ENCODE measurements around the gene RNPC3. TPM values are rescaled to one million over a fixed set of nuclear protein-coding genes. Genes with fewer than 3 reads are reported as not detected.

Gene RNPC3
- total RNA-seq, 1 donor from 2014 or later: 16.9 TPM

DNA sequence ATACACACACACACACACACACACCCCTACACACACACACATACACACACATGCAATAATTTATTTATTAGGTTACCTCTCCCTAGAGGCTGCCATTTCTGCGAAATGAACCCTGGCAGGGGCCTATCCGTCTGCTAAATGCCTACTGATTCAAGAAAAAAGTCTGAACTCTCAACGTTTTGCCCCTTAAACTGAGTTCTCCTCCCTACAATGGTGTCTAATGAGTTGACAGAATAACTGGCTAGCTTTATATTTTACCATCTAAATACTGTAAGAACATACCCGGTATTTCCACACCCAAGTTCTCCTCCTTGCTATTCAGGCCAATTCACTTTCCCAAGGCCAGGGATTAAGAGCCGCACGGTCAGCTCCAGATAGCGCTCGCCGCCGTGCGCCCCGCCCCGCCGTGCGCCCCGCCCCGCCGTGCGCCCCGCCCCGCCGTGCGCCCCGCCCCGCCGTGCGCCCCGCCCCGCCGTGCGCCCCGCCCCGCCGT lies 339 bp upstream of the RNPC3 start:
- no peaks in the 10 kb centered on the region for H3K9me3 Mint-ChIP-seq (ENCODE audit: unreplicated experiment)

DNA sequence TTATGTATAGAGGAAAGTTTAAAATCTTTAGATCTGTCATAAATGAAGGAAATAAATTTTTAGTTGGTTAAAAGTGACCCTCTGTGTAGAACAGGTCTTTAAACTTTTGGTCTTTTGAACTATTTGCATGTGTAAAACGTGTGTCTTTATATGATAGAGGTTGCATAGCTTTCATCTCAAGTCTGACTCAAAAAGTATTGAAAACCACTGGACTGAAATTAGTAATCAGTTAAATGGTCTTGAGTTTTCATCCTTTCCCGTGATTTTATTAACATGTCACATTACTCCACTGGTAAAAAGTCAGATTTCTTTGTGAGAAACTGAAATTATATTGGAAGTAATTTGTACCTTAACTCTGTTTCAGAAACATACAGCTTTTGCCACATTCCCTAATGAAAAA lies 1.8 kb downstream of the RNPC3 start:
- H3K9me3 Mint-ChIP-seq (ENCODE audit: unreplicated experiment): no peaks in the 10 kb centered on the region
- TF ChIP-seq, protein P1, sequence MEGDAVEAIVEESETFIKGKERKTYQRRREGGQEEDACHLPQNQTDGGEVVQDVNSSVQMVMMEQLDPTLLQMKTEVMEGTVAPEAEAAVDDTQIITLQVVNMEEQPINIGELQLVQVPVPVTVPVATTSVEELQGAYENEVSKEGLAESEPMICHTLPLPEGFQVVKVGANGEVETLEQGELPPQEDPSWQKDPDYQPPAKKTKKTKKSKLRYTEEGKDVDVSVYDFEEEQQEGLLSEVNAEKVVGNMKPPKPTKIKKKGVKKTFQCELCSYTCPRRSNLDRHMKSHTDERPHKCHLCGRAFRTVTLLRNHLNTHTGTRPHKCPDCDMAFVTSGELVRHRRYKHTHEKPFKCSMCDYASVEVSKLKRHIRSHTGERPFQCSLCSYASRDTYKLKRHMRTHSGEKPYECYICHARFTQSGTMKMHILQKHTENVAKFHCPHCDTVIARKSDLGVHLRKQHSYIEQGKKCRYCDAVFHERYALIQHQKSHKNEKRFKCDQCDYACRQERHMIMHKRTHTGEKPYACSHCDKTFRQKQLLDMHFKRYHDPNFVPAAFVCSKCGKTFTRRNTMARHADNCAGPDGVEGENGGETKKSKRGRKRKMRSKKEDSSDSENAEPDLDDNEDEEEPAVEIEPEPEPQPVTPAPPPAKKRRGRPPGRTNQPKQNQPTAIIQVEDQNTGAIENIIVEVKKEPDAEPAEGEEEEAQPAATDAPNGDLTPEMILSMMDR (IDR thresholded peaks at IDR 0.05; ENCODE audit: unreplicated experiment): no peak
- peak overlapping the region; percentile 70 for H3K4me3 Mint-ChIP-seq (ENCODE audit: unreplicated experiment)
- H3K4me1 Mint-ChIP-seq (ENCODE audit: unreplicated experiment): peaks cover 15% of the 10 kb centered on the region
- H3K27me3 Mint-ChIP-seq (ENCODE audit: unreplicated experiment): peaks cover 8% of the 10 kb centered on the region
- peaks cover 5% of the 10 kb centered on the region for H3K36me3 Mint-ChIP-seq (ENCODE audit: low read depth, unreplicated experiment)
- H3K27ac Mint-ChIP-seq (ENCODE audit: unreplicated experiment): no peak overlapping the region
- no peak for DNase-seq (ENCODE audit: low spot score)

More for the DNA sequence above, 339 bp upstream of the RNPC3 start:
- peaks cover 8% of the 10 kb centered on the region for H3K27me3 Mint-ChIP-seq (ENCODE audit: unreplicated experiment)
- no peak overlapping the region for H3K27ac Mint-ChIP-seq (ENCODE audit: unreplicated experiment)
- peaks cover 5% of the 10 kb centered on the region for H3K36me3 Mint-ChIP-seq (ENCODE audit: low read depth, unreplicated experiment)
- no peak for DNase-seq (ENCODE audit: low spot score)
- TF ChIP-seq, protein P1 (IDR thresholded peaks at IDR 0.05; ENCODE audit: unreplicated experiment): no peak
- H3K4me1 Mint-ChIP-seq (ENCODE audit: unreplicated experiment): peaks cover 15% of the 10 kb centered on the region
- H3K4me3 Mint-ChIP-seq (ENCODE audit: unreplicated experiment): peak overlapping the region; percentile 79

DNA sequence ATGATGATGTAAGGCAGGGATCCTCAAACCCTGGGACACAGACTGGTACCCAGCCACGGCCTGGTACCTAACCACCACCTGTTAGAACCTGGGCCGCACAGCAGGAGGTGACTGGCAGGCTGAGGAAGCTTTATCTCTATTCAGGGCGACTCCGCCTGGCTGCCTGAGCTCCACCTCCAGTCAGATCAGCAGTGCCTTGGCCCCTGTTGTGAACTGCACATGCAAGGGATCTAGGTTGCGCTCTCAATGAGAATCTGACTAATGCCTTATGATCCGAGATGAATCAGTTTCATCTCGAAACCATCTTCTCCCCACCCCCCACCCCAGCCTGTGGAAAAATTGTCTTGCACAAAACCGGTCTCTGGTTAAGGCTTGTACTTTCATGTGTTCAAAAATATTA lies 4.2 kb downstream of the RNPC3 start:
- H3K36me3 Mint-ChIP-seq (ENCODE audit: low read depth, unreplicated experiment): peaks cover 5% of the 10 kb centered on the region
- peaks cover 15% of the 10 kb centered on the region for H3K4me1 Mint-ChIP-seq (ENCODE audit: unreplicated experiment)
- DNase-seq (ENCODE audit: low spot score): no peak
- peaks cover 9% of the 10 kb centered on the region for H3K27me3 Mint-ChIP-seq (ENCODE audit: unreplicated experiment)
- no peak overlapping the region for H3K27ac Mint-ChIP-seq (ENCODE audit: unreplicated experiment)
- TF ChIP-seq, protein P1 (IDR thresholded peaks at IDR 0.05; ENCODE audit: unreplicated experiment): no peak
- H3K9me3 Mint-ChIP-seq (ENCODE audit: unreplicated experiment): no peaks in the 10 kb centered on the region
- no peak overlapping the region for H3K4me3 Mint-ChIP-seq (ENCODE audit: unreplicated experiment)

DNA sequence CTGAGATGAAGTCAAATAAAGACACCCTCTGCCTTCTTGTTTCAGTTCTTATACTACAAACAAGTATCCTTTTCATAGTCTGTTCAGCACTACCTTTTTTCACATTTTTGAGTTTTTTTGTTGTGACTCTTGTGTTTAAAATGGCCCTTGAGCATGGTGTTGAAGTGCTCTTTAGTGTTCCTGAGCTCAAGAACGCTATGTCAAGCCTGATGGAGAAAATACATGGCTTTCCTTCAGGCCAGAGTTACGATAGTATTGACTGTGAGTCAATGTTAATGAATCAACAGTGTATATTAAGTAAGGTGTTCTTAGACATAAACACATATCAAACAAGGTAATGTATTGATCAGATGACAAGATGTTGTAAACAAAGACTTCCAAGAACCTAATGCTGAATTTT lies 12.7 kb downstream of the RNPC3 start:
- Mint-ChIP-seq H3K27me3 (ENCODE audit: unreplicated experiment) (no peaks in the 10 kb centered on the region), H3K9me3 (ENCODE audit: unreplicated experiment) (no peaks in the 10 kb centered on the region), H3K36me3 (ENCODE audit: low read depth, unreplicated experiment) (peaks cover 3% of the 10 kb centered on the region), H3K27ac (ENCODE audit: unreplicated experiment) (no peak overlapping the region), H3K4me3 (ENCODE audit: unreplicated experiment) (no peak overlapping the region), H3K4me1 (ENCODE audit: unreplicated experiment) (no peaks in the 10 kb centered on the region)
- TF ChIP-seq, protein P1 (IDR thresholded peaks at IDR 0.05; ENCODE audit: unreplicated experiment): no peak
- no peak for DNase-seq (ENCODE audit: low spot score)

DNA sequence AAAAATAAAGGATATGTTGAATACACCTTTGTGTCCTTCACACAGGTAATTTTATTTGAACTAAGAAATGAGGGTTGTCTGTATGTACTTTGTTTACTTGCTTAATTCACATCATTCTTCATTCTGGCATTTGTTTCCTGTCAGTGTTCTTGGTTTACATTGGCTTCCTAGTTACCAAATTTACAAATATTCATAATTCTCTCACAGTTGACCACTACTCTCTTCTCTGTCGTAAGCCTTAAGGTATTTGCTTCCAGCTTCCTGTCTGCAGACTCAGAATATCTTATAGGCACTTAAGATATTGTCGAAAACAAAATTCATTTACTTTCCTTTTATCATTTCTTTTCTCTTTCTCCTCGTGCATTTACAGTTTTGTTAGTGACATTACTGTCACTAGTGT lies 15.9 kb downstream of the RNPC3 start:
- Mint-ChIP-seq H3K4me3 (ENCODE audit: unreplicated experiment) (no peak overlapping the region), H3K27ac (ENCODE audit: unreplicated experiment) (no peak overlapping the region), H3K4me1 (ENCODE audit: unreplicated experiment) (no peaks in the 10 kb centered on the region), H3K9me3 (ENCODE audit: unreplicated experiment) (no peaks in the 10 kb centered on the region), H3K27me3 (ENCODE audit: unreplicated experiment) (no peaks in the 10 kb centered on the region), H3K36me3 (ENCODE audit: low read depth, unreplicated experiment) (peaks cover under 1% of the 10 kb centered on the region)
- DNase-seq (ENCODE audit: low spot score): no peak
- TF ChIP-seq, protein P1 (IDR thresholded peaks at IDR 0.05; ENCODE audit: unreplicated experiment): no peak

Data from endothelial cell (in vitro differentiated cells).